CD4-positive, alpha-beta T cell treated with Interleukin-15 for 4 hours (primary cell): ENCODE data around the gene CASP14.
"Not testable (repeated sequence)": the region's sequence is repeated elsewhere in the genome, so short reads cannot be mapped to it uniquely, and the experiment has no call there.

Experiments
- DNase-seq: peaks from one replicate; pipeline ENCODE4 v3.0.0-alpha.2; 2020; ENCODE audit warnings: low spot score

Gene CASP14

GRCh38 chr19:15048885-15049541 is at the start of gene CASP14:
Gene CASP14 (plus strand): TSS chr19:15049480. CDS start chr19:15052252, 2,772 bp downstream.
- no peak for DNase-seq

GRCh38 chr19:15008308-15008707 is 41.0 kb upstream of the CASP14 start:
- DNase-seq: no peak

GRCh38 chr19:15010501-15011300 is 38.6 kb upstream of the CASP14 start:
- DNase-seq: no peak

- DNase-seq: no peak
These were observed 34.7 kb upstream of the CASP14 start for GRCh38 chr19:15014579-15014978.

- no peak for DNase-seq
These were observed 33.2 kb upstream of the CASP14 start for GRCh38 chr19:15015946-15016542.

- not testable (repeated sequence) for DNase-seq
These were observed 30.4 kb upstream of the CASP14 start for GRCh38 chr19:15018836-15019235.

- no peak for DNase-seq
These were observed 27.8 kb upstream of the CASP14 start for GRCh38 chr19:15021286-15022007.

- no peak for DNase-seq
These were observed 26.5 kb upstream of the CASP14 start for GRCh38 chr19:15022752-15023151.

- DNase-seq: no peak
These were observed 24.1 kb upstream of the CASP14 start for GRCh38 chr19:15025217-15025616.

GRCh38 chr19:15028490-15028889 is 20.8 kb upstream of the CASP14 start:
- DNase-seq: no peak

- DNase-seq: no peak
These were observed 17.6 kb upstream of the CASP14 start for GRCh38 chr19:15031675-15032074.

- DNase-seq: no peak
These were observed 13.4 kb upstream of the CASP14 start for GRCh38 chr19:15035795-15036311.

- no peak for DNase-seq
These were observed 11.7 kb upstream of the CASP14 start for GRCh38 chr19:15037586-15037985.

- no peak for DNase-seq
These were observed 11.0 kb upstream of the CASP14 start for GRCh38 chr19:15038294-15038693.

GRCh38 chr19:15042003-15042402 is 7.3 kb upstream of the CASP14 start:
- no peak for DNase-seq

- no peak for DNase-seq
These were observed 6.5 kb upstream of the CASP14 start for GRCh38 chr19:15042826-15043225.

- DNase-seq: no peak
These were observed 3.8 kb upstream of the CASP14 start for GRCh38 chr19:15045506-15045905.

- no peak for DNase-seq
These were observed 1.6 kb upstream of the CASP14 start for GRCh38 chr19:15047680-15048079.

GRCh38 chr19:15048128-15048527 is 1.2 kb upstream of the CASP14 start:
- no peak for DNase-seq

GRCh38 chr19:15050639-15051038 is 1.4 kb downstream of the CASP14 start:
- no peak for DNase-seq

- no peak for DNase-seq
These were observed 12.8 kb downstream of the CASP14 start for GRCh38 chr19:15062036-15062435.

- not testable (repeated sequence) for DNase-seq
These were observed 21.1 kb downstream of the CASP14 start for GRCh38 chr19:15070386-15070785.
